A549 (cell line): ENCODE results near the gene UBAC2.

ENCODE experiments used
- EP300 ChIP-seq, 2 experiments: fragments of >200 bp; sonication (Bioruptor Twin); formaldehyde crosslinking; IDR thresholded peaks; 2 replicates in 1 of 2; 3 replicates in 1 of 2; pipeline ENCODE4 v1.6.1; 2016 to 2017
- ESRRA ChIP-seq: fragments of 150-350 bp; IDR thresholded peaks from 2 replicates; pipeline ENCODE4 v1.6.1; 2014; ENCODE audit warnings: mild to moderate bottlenecking, low read length, borderline replicate concordance
- HEYL ChIP-seq: fragments of 250-450 bp; sonication (Bioruptor Pico); IDR thresholded peaks from 2 replicates; pipeline ENCODE4 v1.8.0; 2021; ENCODE audit warnings: mild to moderate bottlenecking, moderate library complexity
- MAZ ChIP-seq: fragments of 150-350 bp; IDR thresholded peaks from 2 replicates; pipeline ENCODE4 v1.6.1; 2014; ENCODE audit warnings: antibody characterized with exemption, low read depth, low read length, borderline replicate concordance
- MYC ChIP-seq: IDR thresholded peaks from 2 replicates; pipeline ENCODE4 v1.6.1; 2012; ENCODE audit warnings: mild to moderate bottlenecking, inconsistent platforms, low read length, improper control_type of control experiment, borderline replicate concordance
- POLR2A ChIP-seq: IDR thresholded peaks from 2 replicates; pipeline ENCODE4 v1.6.1; 2012; ENCODE audit warnings: mild to moderate bottlenecking, low read length
- RFX5 ChIP-seq: fragments of 450-650 bp; IDR thresholded peaks from 2 replicates; pipeline ENCODE4 v1.7.1; 2014; ENCODE audit warnings: antibody characterized with exemption, mild to moderate bottlenecking, moderate library complexity
- SREBF2 ChIP-seq: fragments of 450-650 bp; IDR thresholded peaks from 2 replicates; pipeline ENCODE4 v1.6.1; 2014; ENCODE audit warnings: mild to moderate bottlenecking, moderate library complexity
- ZC3H11A ChIP-seq: fragments of 450-650 bp; IDR thresholded peaks from 2 replicates; pipeline ENCODE4 v1.6.1; 2014; ENCODE audit warnings: antibody characterized with exemption, mild to moderate bottlenecking
- TF ChIP-seq, protein P1 (sequence below): fragments of 200-600 bp; sonication (generic); IDR thresholded peaks from 2 replicates; pipeline ENCODE4 v1.6.1; 2016; ENCODE audit warnings: antibody characterized with exemption, mild to moderate bottlenecking, moderate library complexity
- TF ChIP-seq, protein P2 (sequence below): fragments of 250-450 bp; sonication (Bioruptor Pico); IDR thresholded peaks from 2 replicates; pipeline ENCODE4 v1.5.0; 2021; ENCODE audit warnings: mild to moderate bottlenecking, moderate library complexity, borderline replicate concordance
- TF ChIP-seq, protein P3 (sequence below): fragments of >200 bp; sonication (Bioruptor Twin); formaldehyde crosslinking; IDR thresholded peaks from 3 replicates; pipeline ENCODE4 v1.5.1; 2016
- TF ChIP-seq, protein P4 (sequence below): fragments of 150-350 bp; IDR thresholded peaks from 2 replicates; pipeline ENCODE4 v1.6.1; 2014; ENCODE audit warnings: low read depth, mild to moderate bottlenecking, low read length
- TF ChIP-seq, protein P5 (sequence below): fragments of 450-650 bp; IDR thresholded peaks from 2 replicates; pipeline ENCODE4 v1.6.1; 2014; ENCODE audit warnings: antibody characterized with exemption

DNA sequence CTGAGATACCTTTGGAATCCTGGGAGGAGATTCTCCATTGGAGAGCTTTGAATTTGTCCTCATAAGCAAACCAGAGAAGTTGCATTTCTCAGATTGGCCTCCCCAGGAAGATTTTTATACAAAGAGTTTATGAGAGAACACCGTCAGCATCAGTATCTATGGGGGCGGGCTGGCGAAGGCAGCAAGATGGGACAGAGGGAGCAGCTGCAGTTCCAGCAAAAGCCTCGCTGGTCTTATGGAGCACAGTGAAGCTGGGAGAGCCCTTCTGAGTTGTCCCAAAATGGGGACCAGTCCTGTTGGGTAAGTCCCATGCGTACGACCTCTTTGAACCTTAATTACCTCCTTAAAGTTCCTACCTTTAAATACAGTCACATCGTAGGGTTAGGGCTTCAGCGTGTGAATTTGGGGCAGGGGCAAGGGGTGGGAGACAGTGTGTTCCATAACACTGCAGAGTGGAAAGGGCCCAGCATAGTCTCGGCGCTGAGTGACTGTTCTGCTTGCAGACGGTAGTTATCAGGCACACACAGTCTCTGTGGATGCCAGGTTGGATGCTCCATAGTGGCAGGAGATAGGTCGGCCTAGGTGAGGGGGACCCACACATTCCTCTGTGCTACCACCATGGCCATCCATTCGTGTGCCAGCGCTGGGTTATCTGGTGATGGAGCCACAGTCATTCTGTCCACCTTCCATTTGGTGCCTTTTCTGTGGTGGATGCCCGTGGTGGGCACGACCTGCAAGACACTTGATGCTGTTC, 141.5 kb downstream of the UBAC2 start:
- TF ChIP-seq, protein P1, sequence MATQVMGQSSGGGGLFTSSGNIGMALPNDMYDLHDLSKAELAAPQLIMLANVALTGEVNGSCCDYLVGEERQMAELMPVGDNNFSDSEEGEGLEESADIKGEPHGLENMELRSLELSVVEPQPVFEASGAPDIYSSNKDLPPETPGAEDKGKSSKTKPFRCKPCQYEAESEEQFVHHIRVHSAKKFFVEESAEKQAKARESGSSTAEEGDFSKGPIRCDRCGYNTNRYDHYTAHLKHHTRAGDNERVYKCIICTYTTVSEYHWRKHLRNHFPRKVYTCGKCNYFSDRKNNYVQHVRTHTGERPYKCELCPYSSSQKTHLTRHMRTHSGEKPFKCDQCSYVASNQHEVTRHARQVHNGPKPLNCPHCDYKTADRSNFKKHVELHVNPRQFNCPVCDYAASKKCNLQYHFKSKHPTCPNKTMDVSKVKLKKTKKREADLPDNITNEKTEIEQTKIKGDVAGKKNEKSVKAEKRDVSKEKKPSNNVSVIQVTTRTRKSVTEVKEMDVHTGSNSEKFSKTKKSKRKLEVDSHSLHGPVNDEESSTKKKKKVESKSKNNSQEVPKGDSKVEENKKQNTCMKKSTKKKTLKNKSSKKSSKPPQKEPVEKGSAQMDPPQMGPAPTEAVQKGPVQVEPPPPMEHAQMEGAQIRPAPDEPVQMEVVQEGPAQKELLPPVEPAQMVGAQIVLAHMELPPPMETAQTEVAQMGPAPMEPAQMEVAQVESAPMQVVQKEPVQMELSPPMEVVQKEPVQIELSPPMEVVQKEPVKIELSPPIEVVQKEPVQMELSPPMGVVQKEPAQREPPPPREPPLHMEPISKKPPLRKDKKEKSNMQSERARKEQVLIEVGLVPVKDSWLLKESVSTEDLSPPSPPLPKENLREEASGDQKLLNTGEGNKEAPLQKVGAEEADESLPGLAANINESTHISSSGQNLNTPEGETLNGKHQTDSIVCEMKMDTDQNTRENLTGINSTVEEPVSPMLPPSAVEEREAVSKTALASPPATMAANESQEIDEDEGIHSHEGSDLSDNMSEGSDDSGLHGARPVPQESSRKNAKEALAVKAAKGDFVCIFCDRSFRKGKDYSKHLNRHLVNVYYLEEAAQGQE = no peak
- TF ChIP-seq MAZ (no peak), SREBF2 (no peak), EP300 (IDR thresholded peaks at IDR 0.05) (no peak), POLR2A (no peak), RFX5 (no peak), ESRRA (no peak), MYC (no peak), HEYL (CRISPR knock-in tag) (no peak), ZC3H11A (no peak)
- TF ChIP-seq, protein P2, sequence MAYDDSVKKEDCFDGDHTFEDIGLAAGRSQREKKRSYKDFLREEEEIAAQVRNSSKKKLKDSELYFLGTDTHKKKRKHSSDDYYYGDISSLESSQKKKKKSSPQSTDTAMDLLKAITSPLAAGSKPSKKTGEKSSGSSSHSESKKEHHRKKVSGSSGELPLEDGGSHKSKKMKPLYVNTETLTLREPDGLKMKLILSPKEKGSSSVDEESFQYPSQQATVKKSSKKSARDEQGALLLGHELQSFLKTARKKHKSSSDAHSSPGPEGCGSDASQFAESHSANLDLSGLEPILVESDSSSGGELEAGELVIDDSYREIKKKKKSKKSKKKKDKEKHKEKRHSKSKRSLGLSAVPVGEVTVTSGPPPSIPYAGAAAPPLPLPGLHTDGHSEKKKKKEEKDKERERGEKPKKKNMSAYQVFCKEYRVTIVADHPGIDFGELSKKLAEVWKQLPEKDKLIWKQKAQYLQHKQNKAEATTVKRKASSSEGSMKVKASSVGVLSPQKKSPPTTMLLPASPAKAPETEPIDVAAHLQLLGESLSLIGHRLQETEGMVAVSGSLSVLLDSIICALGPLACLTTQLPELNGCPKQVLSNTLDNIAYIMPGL (CRISPR knock-in tag) = no peak
- TF ChIP-seq, protein P3, sequence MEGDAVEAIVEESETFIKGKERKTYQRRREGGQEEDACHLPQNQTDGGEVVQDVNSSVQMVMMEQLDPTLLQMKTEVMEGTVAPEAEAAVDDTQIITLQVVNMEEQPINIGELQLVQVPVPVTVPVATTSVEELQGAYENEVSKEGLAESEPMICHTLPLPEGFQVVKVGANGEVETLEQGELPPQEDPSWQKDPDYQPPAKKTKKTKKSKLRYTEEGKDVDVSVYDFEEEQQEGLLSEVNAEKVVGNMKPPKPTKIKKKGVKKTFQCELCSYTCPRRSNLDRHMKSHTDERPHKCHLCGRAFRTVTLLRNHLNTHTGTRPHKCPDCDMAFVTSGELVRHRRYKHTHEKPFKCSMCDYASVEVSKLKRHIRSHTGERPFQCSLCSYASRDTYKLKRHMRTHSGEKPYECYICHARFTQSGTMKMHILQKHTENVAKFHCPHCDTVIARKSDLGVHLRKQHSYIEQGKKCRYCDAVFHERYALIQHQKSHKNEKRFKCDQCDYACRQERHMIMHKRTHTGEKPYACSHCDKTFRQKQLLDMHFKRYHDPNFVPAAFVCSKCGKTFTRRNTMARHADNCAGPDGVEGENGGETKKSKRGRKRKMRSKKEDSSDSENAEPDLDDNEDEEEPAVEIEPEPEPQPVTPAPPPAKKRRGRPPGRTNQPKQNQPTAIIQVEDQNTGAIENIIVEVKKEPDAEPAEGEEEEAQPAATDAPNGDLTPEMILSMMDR = no peak
- TF ChIP-seq, protein P4, sequence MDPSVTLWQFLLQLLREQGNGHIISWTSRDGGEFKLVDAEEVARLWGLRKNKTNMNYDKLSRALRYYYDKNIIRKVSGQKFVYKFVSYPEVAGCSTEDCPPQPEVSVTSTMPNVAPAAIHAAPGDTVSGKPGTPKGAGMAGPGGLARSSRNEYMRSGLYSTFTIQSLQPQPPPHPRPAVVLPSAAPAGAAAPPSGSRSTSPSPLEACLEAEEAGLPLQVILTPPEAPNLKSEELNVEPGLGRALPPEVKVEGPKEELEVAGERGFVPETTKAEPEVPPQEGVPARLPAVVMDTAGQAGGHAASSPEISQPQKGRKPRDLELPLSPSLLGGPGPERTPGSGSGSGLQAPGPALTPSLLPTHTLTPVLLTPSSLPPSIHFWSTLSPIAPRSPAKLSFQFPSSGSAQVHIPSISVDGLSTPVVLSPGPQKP = no peak
- TF ChIP-seq, protein P5, sequence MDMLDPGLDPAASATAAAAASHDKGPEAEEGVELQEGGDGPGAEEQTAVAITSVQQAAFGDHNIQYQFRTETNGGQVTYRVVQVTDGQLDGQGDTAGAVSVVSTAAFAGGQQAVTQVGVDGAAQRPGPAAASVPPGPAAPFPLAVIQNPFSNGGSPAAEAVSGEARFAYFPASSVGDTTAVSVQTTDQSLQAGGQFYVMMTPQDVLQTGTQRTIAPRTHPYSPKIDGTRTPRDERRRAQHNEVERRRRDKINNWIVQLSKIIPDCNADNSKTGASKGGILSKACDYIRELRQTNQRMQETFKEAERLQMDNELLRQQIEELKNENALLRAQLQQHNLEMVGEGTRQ = no peak
